ENCODE data around the gene D2HGDH. TPM values are rescaled to one million over a fixed set of nuclear protein-coding genes. Genes with fewer than 3 reads are reported as not detected.
A peak's percentile ranks its signal among the peaks of the same experiment; 100 is the strongest.
"Not testable (repeated sequence)": the region's sequence is repeated elsewhere in the genome, so short reads cannot be mapped to it uniquely, and the experiment has no call there.

D2HGDH gene
- total and polyA plus RNA-seq, 2 experiments from 2014 or later = 3.7 to 17.3 TPM

DNA sequence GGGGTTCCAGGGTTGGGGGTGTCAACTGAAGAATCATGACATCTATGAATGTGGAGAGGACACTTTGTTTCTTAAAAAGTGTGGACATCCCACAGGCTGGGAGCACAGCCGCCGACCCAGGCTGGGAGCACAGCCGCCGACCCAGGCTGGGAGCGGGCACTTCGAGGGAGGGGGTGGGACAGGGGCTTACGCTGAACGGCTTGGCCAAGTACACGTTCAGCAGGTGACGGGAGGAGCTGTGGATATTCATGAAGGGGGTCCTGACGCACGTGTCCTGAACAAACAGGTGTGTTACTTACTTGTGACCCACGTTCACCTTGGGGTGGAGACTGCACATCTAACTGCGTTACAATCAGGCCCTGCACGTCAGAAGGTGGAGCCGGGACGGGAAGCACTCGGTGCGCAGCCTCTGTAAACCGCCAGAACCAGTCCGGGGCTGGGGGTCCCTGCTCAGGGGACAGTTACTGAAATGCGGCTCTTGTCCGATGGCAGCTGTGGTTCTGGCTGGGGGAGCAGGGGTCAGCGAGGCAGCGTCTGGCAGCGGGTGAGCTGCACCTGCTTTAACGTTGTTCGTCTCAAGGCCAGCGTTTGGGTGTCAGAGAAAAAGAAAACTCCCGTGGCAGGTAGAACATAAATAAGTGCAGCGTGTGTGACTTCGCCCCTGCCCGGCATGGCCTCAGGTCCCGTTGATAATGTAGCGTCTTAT lies 65.9 kb downstream of the D2HGDH start:
- peaks cover 23% of the 10 kb centered on the region for H3K27me3 ChIP-seq (ENCODE audit: insufficient read depth)
- not testable (repeated sequence) for H4K20me1 ChIP-seq (replicated peaks; ENCODE audit: insufficient read depth); H3K27ac Mint-ChIP-seq; H3K27ac ChIP-seq (ENCODE audit: low read depth); H3K4me3 ChIP-seq; H3K9me2 ChIP-seq (ENCODE audit: insufficient read depth); H3K79me2 ChIP-seq (replicated peaks; ENCODE audit: insufficient read depth); H3F3A ChIP-seq (replicated peaks; ENCODE audit: low read depth); H3K4me2 ChIP-seq; DNase-seq (ENCODE audit: low spot score); H3K4me1 ChIP-seq (ENCODE audit: insufficient read depth); H3K4me1 Mint-ChIP-seq; H2AFZ ChIP-seq; H3K9me3 Mint-ChIP-seq; H3K36me3 ChIP-seq (ENCODE audit: insufficient read depth); ATAC-seq; H3K4me3 Mint-ChIP-seq; H3K36me3 Mint-ChIP-seq (ENCODE audit: low read depth)
- peaks cover 22% of the 10 kb centered on the region for H3K27me3 Mint-ChIP-seq (ENCODE audit: insufficient read depth, low read depth, poor library complexity)

DNA sequence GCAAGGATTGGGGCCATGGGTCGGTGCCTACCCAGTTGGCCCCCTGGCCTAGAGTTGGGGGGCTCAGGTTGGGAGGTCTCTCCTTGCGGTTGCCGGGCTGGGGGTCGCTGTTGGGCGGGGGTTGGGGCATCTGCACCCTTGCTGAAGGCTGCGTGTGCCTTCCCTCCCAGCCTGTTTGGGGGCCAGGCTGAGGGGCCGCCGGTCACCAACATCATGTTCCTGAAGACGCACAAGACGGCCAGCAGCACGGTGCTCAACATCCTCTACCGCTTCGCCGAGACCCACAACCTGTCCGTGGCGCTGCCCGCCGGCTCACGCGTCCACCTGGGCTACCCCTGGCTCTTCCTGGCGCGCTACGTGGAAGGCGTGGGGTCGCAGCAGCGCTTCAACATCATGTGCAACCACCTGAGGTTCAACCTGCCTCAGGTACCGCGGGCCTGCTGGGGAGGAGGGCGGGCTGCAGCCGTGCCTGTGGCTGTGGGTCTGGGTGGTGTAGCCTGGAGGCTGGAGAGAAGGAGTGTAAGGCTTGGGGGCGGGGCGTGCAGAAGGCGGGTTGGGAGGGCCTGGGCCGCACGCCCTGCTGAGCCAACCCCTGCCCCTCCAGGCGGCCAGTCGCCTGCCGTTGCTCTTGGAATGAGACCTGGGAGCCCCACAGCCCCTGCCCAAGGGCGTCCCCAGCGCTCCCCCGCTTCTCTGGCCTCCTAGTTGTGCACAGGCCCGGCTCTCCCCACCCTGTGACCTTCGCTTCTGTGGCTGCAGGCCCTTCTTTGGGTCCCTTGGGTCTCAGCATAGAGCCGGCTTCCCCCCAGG lies 67.4 kb downstream of the D2HGDH start:
- Histone ChIP-seq H3K4me2 (0 out of 2 replicates have a peak overlapping the region, but pooled peaks have one; percentile 51), H3F3A (replicated peaks; ENCODE audit: low read depth) (no peaks in the 10 kb centered on the region), H3K79me2 (replicated peaks; ENCODE audit: insufficient read depth) (no peaks in the 10 kb centered on the region), H2AFZ (peak overlapping the region; percentile 72; the same call in 1 of the 2 replicates), H3K27ac (ENCODE audit: low read depth) (no peak overlapping the region), H4K20me1 (replicated peaks; ENCODE audit: insufficient read depth) (no peaks in the 10 kb centered on the region), H3K36me3 (ENCODE audit: insufficient read depth) (no peaks in the 10 kb centered on the region), H3K27me3 (ENCODE audit: insufficient read depth) (peaks cover 23% of the 10 kb centered on the region), H3K4me1 (ENCODE audit: insufficient read depth) (peaks cover 9% of the 10 kb centered on the region; the same call in 1 of the 2 replicates), H3K9me2 (ENCODE audit: insufficient read depth) (no peaks in the 10 kb centered on the region), H3K4me3 (no peak overlapping the region)
- ATAC-seq (peak; percentile 68), DNase-seq (ENCODE audit: low spot score) (peak; percentile 61)
- Mint-ChIP-seq H3K9me3 (no peaks in the 10 kb centered on the region), H3K4me1 (peaks cover 5% of the 10 kb centered on the region; the same call in 2 of the 3 replicates), H3K27me3 (ENCODE audit: insufficient read depth, low read depth, poor library complexity) (peaks cover 22% of the 10 kb centered on the region), H3K4me3 (no peak overlapping the region), H3K36me3 (ENCODE audit: low read depth) (no peaks in the 10 kb centered on the region; the same call in 2 of the 3 replicates), H3K27ac (no peak overlapping the region)
- TF ChIP-seq EZH2 (IDR thresholded peaks at IDR 0.05; ENCODE audit: low read depth, unreplicated experiment) = no peak
- no peak for TF ChIP-seq NANOG (IDR thresholded peaks at IDR 0.05; ENCODE audit: borderline replicate concordance)
- TF ChIP-seq, protein P1, sequence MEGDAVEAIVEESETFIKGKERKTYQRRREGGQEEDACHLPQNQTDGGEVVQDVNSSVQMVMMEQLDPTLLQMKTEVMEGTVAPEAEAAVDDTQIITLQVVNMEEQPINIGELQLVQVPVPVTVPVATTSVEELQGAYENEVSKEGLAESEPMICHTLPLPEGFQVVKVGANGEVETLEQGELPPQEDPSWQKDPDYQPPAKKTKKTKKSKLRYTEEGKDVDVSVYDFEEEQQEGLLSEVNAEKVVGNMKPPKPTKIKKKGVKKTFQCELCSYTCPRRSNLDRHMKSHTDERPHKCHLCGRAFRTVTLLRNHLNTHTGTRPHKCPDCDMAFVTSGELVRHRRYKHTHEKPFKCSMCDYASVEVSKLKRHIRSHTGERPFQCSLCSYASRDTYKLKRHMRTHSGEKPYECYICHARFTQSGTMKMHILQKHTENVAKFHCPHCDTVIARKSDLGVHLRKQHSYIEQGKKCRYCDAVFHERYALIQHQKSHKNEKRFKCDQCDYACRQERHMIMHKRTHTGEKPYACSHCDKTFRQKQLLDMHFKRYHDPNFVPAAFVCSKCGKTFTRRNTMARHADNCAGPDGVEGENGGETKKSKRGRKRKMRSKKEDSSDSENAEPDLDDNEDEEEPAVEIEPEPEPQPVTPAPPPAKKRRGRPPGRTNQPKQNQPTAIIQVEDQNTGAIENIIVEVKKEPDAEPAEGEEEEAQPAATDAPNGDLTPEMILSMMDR (conservative IDR thresholded peaks at IDR 0.05; ENCODE audit: low read depth in 2 of 2) = no peak
- TF ChIP-seq STAT1 (IDR thresholded peaks at IDR 0.05; ENCODE audit: unreplicated experiment) = no peak
- TF ChIP-seq POLR2AphosphoS5 (IDR thresholded peaks at IDR 0.05; ENCODE audit: low read depth) = no peak
- no peak for TF ChIP-seq EZH2phosphoT487 (IDR thresholded peaks at IDR 0.05; ENCODE audit: unreplicated experiment)
- TF ChIP-seq, protein P2, sequence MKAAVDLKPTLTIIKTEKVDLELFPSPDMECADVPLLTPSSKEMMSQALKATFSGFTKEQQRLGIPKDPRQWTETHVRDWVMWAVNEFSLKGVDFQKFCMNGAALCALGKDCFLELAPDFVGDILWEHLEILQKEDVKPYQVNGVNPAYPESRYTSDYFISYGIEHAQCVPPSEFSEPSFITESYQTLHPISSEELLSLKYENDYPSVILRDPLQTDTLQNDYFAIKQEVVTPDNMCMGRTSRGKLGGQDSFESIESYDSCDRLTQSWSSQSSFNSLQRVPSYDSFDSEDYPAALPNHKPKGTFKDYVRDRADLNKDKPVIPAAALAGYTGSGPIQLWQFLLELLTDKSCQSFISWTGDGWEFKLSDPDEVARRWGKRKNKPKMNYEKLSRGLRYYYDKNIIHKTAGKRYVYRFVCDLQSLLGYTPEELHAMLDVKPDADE (IDR thresholded peaks at IDR 0.05) = no peak
- no peak for TF ChIP-seq ZNF114 (CRISPR knock-in tag; IDR thresholded peaks at IDR 0.05)
- TF ChIP-seq JUNB (IDR thresholded peaks at IDR 0.05; ENCODE audit: unreplicated experiment) = no peak
- TF ChIP-seq CREB1 (CRISPR knock-in tag; IDR thresholded peaks at IDR 0.05; ENCODE audit: low read depth) = no peak
